MCF 10A (cell line): ENCODE data around the gene ABCB9. TPM values are rescaled to one million over a fixed set of nuclear protein-coding genes. Genes with fewer than 3 reads are reported as not detected.

ENCODE experiments used
- BruUV-seq: library from RNA; stranded (reverse); fragments of 400-500 nt; replicated peaks from 2 replicates; lab custom pipeline; 2021; lab: Mats Ljungman, UMichigan
- CTCF ChIA-PET: fragments of 300-600 bp; sonication (Branson Sonifier 250); formaldehyde crosslinking; extraction: SDS; loops from one replicate; lab custom pipeline; 2021; ENCODE audit warnings: antibody characterized with exemption, inconsistent platforms; lab: Yijun Ruan, JAX
- POLR2A ChIA-PET: fragments of 300-600, 350-650 bp; sonication (Branson Sonifier 250); formaldehyde crosslinking; extraction: SDS; loops from one replicate; lab custom pipeline; 2020; ENCODE audit warnings: antibody characterized with exemption, inconsistent platforms; lab: Yijun Ruan, JAX
- DNase-seq: peaks from one replicate; pipeline ENCODE4 v3.0.0-alpha.2; 2018; ENCODE audit not compliant: unreplicated experiment
- H3K27ac Mint-ChIP-seq: one replicate; pipeline ENCODE4 v1.8.0; 2022; ENCODE audit warnings: mild to moderate bottlenecking, low read depth, mixed read lengths; ENCODE audit not compliant: unreplicated experiment
- H3K27me3 Mint-ChIP-seq: one replicate; pipeline ENCODE4 v1.8.0; 2022; ENCODE audit warnings: mixed read lengths; ENCODE audit not compliant: insufficient read depth, unreplicated experiment
- H3K36me3 Mint-ChIP-seq: one replicate; pipeline ENCODE4 v1.8.0; 2022; ENCODE audit warnings: mild to moderate bottlenecking, moderate library complexity, mixed read lengths; ENCODE audit not compliant: insufficient read depth, unreplicated experiment
- H3K4me1 Mint-ChIP-seq: one replicate; pipeline ENCODE4 v1.8.0; 2022; ENCODE audit warnings: mixed read lengths; ENCODE audit not compliant: insufficient read depth, unreplicated experiment
- H3K4me3 Mint-ChIP-seq: one replicate; pipeline ENCODE4 v1.8.0; 2022; ENCODE audit warnings: mild to moderate bottlenecking, moderate library complexity, mixed read lengths; ENCODE audit not compliant: unreplicated experiment
- H3K9me3 Mint-ChIP-seq: one replicate; pipeline ENCODE4 v1.8.0; 2022; ENCODE audit warnings: mixed read lengths; ENCODE audit not compliant: unreplicated experiment
- CTCF ChIP-seq: fragments of 200-600 bp; IDR thresholded peaks from one replicate; pipeline ENCODE4 v1.8.0; 2022; ENCODE audit warnings: antibody characterized with exemption, mild to moderate bottlenecking; ENCODE audit not compliant: unreplicated experiment
- intact Hi-C: fragments of 100-400 bp; cut with micrococcal nuclease; formaldehyde crosslinking; loops from 2 replicates; pipeline ENCODE4 v1.14.1; 2022
- total RNA-seq: library from RNA; stranded (reverse); gene quantifications from 2 replicates; pipeline ENCODE4 v1.2.3, GENCODE V29; 2022

Gene ABCB9
- total RNA-seq, 1 experiment from 2014 or later = 1.6 TPM

DNA sequence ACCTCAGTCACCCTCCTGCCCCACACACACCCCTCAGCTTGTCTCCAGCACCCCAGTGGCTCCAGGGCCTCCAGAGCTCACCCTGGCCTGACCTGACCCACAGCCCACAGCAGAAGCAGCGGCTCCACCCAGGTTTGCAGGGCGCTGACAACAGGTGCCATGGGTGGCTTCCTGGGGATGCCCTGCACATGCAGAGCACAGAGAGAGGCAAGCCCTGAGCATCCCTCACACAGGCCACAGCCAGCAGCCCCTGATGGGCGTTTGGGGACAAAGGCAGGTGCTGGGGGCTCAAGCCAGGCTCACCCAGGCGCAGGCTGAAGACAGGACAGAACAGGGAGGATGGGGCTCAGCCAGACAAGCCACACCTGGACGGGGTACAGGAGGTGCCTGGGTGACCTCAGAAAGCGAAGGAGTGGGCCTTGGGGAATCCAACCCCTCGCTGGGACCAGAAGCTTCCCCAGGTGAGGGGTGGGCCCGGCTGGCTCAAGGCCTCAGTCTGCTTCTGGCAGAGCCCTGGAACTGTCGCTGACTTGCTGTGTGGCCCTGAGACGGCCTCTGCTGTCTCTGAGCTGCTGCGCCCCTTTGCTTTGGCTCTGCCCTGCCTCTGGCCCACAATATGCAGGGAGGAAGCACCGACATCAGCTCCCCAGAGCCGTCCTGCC is 24.8 kb upstream of the ABCB9 start:
- POLR2A ChIA-PET = interaction anchor here (1.9 kb wide), 1 partner anchor 16 kb away, joined by 7 read pairs; the partner anchor contains the start of gene OGFOD2

DNA sequence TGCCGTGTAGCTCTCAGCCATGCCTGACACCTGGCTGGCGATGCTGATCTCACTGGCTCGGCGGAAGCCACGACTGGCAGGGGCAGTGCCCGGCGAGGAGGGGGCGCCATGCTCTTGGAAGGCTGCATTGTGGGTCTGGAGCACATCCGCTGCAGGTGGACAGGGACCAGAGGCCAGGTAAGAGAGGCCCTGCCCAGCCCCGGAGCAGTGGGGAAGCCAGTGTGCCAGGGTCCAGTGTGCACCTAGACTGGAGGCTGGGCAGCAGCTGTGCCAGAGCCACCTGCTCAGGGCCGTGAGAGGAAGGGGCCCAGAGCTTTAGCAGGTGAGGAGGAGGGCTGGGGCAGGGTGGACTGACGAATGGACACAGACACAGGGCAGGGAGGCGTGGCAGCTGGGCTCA is 24.3 kb upstream of the ABCB9 start:
- TF ChIP-seq CTCF = no peak
- no peak overlapping the region for H3K27ac Mint-ChIP-seq
- CTCF ChIA-PET = no interaction called here
- H3K36me3 Mint-ChIP-seq = peaks cover 5% of the 10 kb centered on the region
- no peaks in the 10 kb centered on the region for H3K9me3 Mint-ChIP-seq
- POLR2A ChIA-PET = no interaction called here
- no peaks in the 10 kb centered on the region for H3K4me1 Mint-ChIP-seq
- H3K27me3 Mint-ChIP-seq = no peaks in the 10 kb centered on the region
- no peak overlapping the region for H3K4me3 Mint-ChIP-seq
- intact Hi-C loops = no loop called here
- no peak for DNase-seq
- BruUV-seq = no TSS peak

More for the DNA sequence above, 24.8 kb upstream of the ABCB9 start:
- Mint-ChIP-seq H3K36me3 (peaks cover 5% of the 10 kb centered on the region), H3K4me3 (no peak overlapping the region), H3K27ac (no peak overlapping the region), H3K4me1 (no peaks in the 10 kb centered on the region), H3K27me3 (no peaks in the 10 kb centered on the region), H3K9me3 (no peaks in the 10 kb centered on the region)
- no peak for DNase-seq
- TF ChIP-seq CTCF = no peak
- no TSS peak for BruUV-seq
- CTCF ChIA-PET = no interaction called here
- intact Hi-C loops = no loop called here

- no peak overlapping the region for H3K4me3 Mint-ChIP-seq
- peaks cover 5% of the 10 kb centered on the region for H3K36me3 Mint-ChIP-seq
- POLR2A ChIA-PET = no interaction called here
- no peak for TF ChIP-seq CTCF
- CTCF ChIA-PET = interaction anchor here (0.5 kb wide), 1 partner anchor 1801 kb away, joined by 4 read pairs; no protein-coding TSS in a partner anchor
- no peak overlapping the region for H3K27ac Mint-ChIP-seq
- no TSS peak for BruUV-seq
- no peaks in the 10 kb centered on the region for H3K9me3 Mint-ChIP-seq
- intact Hi-C loops = no loop called here
- DNase-seq = no peak
- no peaks in the 10 kb centered on the region for H3K4me1 Mint-ChIP-seq
- no peaks in the 10 kb centered on the region for H3K27me3 Mint-ChIP-seq
Observed at GRCh38 chr12:122989874-122990419, 23.7 kb upstream of the ABCB9 start.

DNA sequence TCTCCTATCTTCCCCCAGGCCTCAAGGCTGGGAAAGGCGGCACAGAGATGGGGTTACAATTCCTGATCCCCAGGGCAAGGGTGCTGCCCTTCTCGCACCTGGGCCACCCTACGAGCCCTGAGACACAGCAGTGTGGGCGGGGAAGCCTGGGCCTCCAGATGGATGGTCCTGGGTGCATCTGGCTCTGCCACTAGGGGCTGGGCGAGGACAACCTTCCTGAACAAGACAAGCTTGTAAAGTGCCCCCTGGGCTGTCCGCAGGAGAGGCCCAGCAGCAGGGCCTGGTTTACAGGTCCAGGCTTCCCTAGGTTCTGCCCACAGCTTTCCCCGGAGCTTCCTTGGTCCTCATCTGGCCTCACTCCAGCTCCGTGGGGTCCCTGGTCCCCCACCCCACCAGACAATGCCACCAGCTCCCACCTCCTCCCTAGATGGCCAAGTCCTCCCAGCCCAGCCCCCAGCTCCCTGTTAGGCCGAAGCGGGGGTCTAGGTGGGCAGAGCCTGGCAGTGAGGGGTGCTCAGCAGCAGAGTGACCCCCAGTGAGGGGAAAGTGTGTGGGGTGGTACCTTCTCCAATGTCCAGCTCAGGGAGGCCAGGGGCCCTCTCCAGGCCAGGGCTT is 23.1 kb upstream of the ABCB9 start:
- no peaks in the 10 kb centered on the region for H3K4me1 Mint-ChIP-seq
- H3K4me3 Mint-ChIP-seq = no peak overlapping the region
- H3K9me3 Mint-ChIP-seq = no peaks in the 10 kb centered on the region
- POLR2A ChIA-PET = no interaction called here
- TF ChIP-seq CTCF = no peak
- no TSS peak for BruUV-seq
- no peak overlapping the region for H3K27ac Mint-ChIP-seq
- CTCF ChIA-PET = interaction anchor here (0.5 to 0.7 kb wide), 3 partner anchors 134 to 1801 kb away, joined by 3 to 4 read pairs (median 3); no protein-coding TSS in a partner anchor
- no peaks in the 10 kb centered on the region for H3K27me3 Mint-ChIP-seq
- intact Hi-C loops = no loop called here
- H3K36me3 Mint-ChIP-seq = peaks cover 5% of the 10 kb centered on the region
- DNase-seq = no peak
